ENCODE results near the gene ELOVL6.
"Not testable (repeated sequence)": the region's sequence is repeated elsewhere in the genome, so short reads cannot be mapped to it uniquely, and the experiment has no call there.

ELOVL6 gene

DNA sequence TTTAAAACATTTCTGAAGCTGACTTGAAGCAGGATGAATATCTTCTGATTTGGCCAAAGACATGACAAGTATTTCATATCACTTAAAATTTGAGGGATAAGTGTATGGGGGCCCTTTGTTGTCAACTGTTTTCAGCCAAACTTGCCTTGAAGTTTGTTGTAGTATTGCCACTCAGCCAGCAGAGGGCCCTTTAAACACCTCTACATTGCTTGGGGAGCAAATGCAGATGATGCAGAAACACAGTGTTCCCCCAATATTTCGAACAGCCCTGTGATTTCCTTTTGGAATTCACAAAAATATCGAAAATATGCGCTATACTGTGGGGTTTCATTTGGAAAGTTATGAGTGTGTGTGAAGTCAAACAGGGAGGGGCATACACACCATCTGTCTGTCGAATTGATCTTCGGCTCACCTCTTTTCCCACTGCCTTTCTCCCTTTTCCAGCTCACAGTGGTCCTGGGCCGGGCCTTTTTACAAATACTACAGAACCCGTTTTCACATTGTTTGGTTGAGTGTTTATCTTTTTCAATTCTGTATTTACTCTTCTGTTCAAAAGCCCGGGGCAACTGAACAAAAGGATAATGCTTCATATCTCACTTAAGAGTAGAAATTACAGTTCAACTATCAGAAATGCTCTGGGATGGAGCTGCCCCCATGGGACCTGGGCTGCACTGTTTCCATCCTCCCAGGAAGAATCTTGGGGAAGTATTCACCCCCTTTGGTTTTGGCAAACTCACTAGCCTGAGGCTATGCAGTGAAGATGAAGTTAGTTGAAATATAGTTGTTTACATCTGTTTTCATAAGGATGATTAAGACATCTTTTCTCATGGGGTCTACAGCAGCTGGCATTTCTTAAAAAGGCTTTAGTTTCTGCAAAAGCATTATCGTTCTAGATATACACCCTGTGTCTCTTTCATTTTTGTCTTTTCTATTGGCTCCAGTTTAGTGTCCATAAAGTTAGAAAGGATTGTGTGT, 148.2 kb downstream of the ELOVL6 start:
- Histone ChIP-seq H3K4me1 (ENCODE audit: control insufficient read depth in 1 of 2, insufficient read depth in 2 of 2, low read length in 2 of 2) (no peaks in the 10 kb centered on the region), H3K36me3 (ENCODE audit: control insufficient read depth in 1 of 2, insufficient read depth in 2 of 2, low read length in 2 of 2) (peaks cover 0 to 5% of the 10 kb centered on the region in 2 donors), H3K27me3 (ENCODE audit: low read depth, low read length) (no peaks in the 10 kb centered on the region), H3K27ac (ENCODE audit: low read length) (no peak overlapping the region), H3K9me3 (ENCODE audit: control insufficient read depth in 1 of 2, low read length in 2 of 2) (no peaks in the 10 kb centered on the region), H3K4me3 (ENCODE audit: low read depth in 1 of 2, low read length in 2 of 2) (no peak overlapping the region)

DNA sequence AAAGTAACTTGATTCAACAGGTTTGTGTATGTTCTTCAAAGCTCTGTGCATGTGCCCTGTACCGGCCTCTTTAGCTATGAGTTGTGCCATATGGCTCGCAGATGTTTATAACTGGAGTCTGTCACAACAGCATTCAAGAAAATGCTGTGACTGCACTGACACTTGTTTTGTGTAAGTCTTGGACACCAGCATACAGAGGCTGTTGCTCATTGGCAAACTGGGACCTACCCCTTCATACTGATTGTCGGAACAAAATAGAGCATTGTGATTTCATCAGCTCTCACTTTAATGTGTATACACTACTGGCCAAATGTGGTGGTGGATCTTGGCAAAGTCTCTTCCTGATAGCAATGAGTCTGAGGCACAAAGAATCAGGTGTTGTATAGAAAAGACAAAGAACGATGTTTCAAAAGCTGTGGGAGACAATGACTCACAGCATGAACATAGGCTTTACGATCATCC, 151.8 kb downstream of the ELOVL6 start:
- Histone ChIP-seq H3K4me3 (ENCODE audit: low read depth in 1 of 2, low read length in 2 of 2) (no peak overlapping the region), H3K4me1 (ENCODE audit: control insufficient read depth in 1 of 2, insufficient read depth in 2 of 2, low read length in 2 of 2) (no peaks in the 10 kb centered on the region), H3K27ac (ENCODE audit: low read length) (no peak overlapping the region)

DNA sequence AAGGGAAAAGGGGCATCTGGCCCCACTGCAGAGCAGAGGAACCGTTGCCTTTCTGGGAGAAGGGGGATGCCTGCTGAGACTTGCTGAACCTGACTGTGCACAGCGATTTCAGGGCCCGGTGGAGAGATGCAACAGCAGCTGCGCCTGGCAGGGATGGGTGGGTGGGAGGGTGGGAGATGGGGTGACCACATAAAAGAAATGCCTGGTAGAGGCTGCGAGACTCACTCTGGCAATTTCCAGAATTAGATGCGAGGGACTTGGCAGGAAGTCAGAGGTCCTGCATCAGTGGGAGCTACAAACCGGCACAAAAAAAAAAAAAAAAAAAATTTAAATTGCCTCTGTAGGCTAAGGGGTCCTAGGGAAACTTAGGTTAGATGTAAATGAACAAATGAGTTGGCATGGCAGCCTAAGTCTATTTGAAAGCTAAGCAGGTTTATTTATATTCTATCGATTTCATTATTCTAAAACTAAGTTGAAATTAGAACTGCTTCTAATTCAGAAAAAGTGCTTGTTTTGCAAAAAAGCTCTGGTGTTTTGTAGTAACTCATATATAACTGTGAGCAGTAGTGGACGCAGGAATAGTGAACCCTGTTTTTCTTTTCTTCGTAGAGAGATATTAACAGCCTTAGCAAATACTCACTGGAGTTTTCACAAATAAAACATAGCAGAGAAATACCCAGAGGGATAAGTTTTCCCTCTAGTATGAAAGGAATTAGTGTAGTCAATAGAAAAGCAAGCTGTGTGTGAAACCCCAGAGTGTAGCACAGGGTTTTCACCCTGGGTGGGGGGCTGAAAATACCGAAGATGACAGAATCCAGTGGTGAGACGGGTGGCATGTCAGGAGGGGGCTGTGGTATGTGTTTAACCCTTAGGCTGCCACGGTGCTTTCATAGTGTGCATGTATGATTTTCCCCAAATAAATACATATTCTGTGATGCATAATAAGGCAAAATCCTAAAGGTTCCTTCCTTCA, 155.6 kb downstream of the ELOVL6 start:
- Histone ChIP-seq H3K4me1 (ENCODE audit: control insufficient read depth in 1 of 2, insufficient read depth in 2 of 2, low read length in 2 of 2) (no peaks in the 10 kb centered on the region), H3K4me3 (ENCODE audit: low read depth in 1 of 2, low read length in 2 of 2) (no peak overlapping the region), H3K27ac (ENCODE audit: low read length) (no peak overlapping the region), H3K36me3 (ENCODE audit: control insufficient read depth in 1 of 2, insufficient read depth in 2 of 2, low read length in 2 of 2) (no peaks in the 10 kb centered on the region), H3K27me3 (ENCODE audit: low read depth, low read length) (no peaks in the 10 kb centered on the region), H3K9me3 (ENCODE audit: control insufficient read depth in 1 of 2, low read length in 2 of 2) (no peaks in the 10 kb centered on the region)

More for the DNA sequence above, 151.8 kb downstream of the ELOVL6 start:
- Histone ChIP-seq H3K27me3 (ENCODE audit: low read depth, low read length) (no peaks in the 10 kb centered on the region), H3K36me3 (ENCODE audit: control insufficient read depth in 1 of 2, insufficient read depth in 2 of 2, low read length in 2 of 2) (peaks cover 0 to 5% of the 10 kb centered on the region in 2 donors), H3K9me3 (ENCODE audit: control insufficient read depth in 1 of 2, low read length in 2 of 2) (no peaks in the 10 kb centered on the region)

DNA sequence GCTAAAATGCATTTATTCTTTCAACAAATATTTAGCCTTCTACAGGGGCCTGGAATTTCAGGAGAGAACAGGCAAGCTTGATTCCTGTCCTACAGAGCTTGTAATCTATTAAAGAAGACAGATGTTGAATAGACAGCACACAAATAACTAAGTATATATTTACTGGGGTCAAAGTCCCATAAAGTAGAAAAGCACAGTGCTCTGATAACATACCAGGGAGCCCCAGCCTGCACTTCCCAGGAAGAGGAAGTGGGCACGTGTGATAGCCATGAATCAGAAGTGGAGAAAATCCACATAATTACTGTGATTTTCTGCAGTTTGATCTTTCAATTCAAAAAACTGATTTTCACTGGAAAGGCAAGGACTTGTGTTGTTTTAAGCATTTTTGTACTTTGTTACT, 156.7 kb downstream of the ELOVL6 start:
- no peaks in the 10 kb centered on the region for H3K27me3 ChIP-seq (ENCODE audit: low read depth, low read length)
- H3K36me3 ChIP-seq (ENCODE audit: control insufficient read depth in 1 of 2, insufficient read depth in 2 of 2, low read length in 2 of 2), result no peaks in the 10 kb centered on the region
- H3K4me1 ChIP-seq (ENCODE audit: control insufficient read depth in 1 of 2, insufficient read depth in 2 of 2, low read length in 2 of 2), result no peaks in the 10 kb centered on the region
- H3K9me3 ChIP-seq (ENCODE audit: control insufficient read depth in 1 of 2, low read length in 2 of 2), result no peaks in the 10 kb centered on the region
- no peak overlapping the region for H3K4me3 ChIP-seq (ENCODE audit: low read depth in 1 of 2, low read length in 2 of 2)
- H3K27ac ChIP-seq (ENCODE audit: low read length), result no peak overlapping the region

DNA sequence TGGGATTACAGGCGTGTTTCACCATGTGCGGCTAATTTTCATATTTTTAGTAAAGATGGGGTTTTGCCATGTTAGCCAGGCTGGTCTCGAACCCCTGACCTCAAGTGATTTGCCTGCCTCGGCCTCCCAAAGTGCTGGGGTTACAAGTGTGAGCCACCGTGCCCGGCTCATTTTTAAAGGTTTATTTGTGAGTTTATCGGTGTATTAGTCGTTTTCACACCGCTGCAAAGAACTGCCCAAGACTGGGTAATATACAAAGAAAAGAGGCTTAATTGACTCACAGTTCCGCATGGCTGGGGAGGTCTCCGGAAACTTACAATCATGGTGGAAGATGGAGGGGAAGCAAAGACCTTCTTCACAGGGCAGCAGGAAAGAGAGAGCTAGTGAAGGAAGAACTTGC, 159.3 kb downstream of the ELOVL6 start:
- H3K9me3 ChIP-seq (ENCODE audit: control insufficient read depth in 1 of 2, low read length in 2 of 2), result not testable (repeated sequence)

DNA sequence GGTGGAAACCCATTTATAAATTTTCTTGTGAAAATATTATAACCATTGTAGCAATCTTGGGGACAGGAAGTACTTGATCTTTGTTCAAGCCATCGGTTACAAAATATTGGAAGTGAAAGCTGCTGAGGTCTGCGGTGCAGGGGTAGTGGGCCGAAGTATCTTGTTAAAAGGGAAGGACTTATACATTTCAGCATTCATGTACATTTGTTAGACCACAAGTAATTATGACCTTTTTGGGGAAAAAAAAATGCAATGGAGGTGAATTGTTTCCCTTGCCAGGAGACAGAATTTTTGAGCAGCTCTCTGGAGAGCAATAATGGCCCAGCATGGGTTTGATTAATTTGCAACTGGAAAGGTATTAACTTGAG, 164.4 kb downstream of the ELOVL6 start:
- H3K36me3 ChIP-seq (ENCODE audit: control insufficient read depth in 1 of 2, insufficient read depth in 2 of 2, low read length in 2 of 2), result no peaks in the 10 kb centered on the region
- no peak overlapping the region for H3K27ac ChIP-seq (ENCODE audit: low read length)
- H3K4me1 ChIP-seq (ENCODE audit: control insufficient read depth in 1 of 2, insufficient read depth in 2 of 2, low read length in 2 of 2), result no peaks in the 10 kb centered on the region
- no peak overlapping the region for H3K4me3 ChIP-seq (ENCODE audit: low read depth in 1 of 2, low read length in 2 of 2)
- H3K27me3 ChIP-seq (ENCODE audit: low read depth, low read length), result no peaks in the 10 kb centered on the region
- H3K9me3 ChIP-seq (ENCODE audit: control insufficient read depth in 1 of 2, low read length in 2 of 2), result no peaks in the 10 kb centered on the region

More for the DNA sequence above, 159.3 kb downstream of the ELOVL6 start:
- H3K4me3 ChIP-seq (ENCODE audit: low read depth in 1 of 2, low read length in 2 of 2); H3K27ac ChIP-seq (ENCODE audit: low read length); H3K36me3 ChIP-seq (ENCODE audit: control insufficient read depth in 1 of 2, insufficient read depth in 2 of 2, low read length in 2 of 2); H3K27me3 ChIP-seq (ENCODE audit: low read depth, low read length); H3K4me1 ChIP-seq (ENCODE audit: control insufficient read depth in 1 of 2, insufficient read depth in 2 of 2, low read length in 2 of 2): not testable (repeated sequence)

DNA sequence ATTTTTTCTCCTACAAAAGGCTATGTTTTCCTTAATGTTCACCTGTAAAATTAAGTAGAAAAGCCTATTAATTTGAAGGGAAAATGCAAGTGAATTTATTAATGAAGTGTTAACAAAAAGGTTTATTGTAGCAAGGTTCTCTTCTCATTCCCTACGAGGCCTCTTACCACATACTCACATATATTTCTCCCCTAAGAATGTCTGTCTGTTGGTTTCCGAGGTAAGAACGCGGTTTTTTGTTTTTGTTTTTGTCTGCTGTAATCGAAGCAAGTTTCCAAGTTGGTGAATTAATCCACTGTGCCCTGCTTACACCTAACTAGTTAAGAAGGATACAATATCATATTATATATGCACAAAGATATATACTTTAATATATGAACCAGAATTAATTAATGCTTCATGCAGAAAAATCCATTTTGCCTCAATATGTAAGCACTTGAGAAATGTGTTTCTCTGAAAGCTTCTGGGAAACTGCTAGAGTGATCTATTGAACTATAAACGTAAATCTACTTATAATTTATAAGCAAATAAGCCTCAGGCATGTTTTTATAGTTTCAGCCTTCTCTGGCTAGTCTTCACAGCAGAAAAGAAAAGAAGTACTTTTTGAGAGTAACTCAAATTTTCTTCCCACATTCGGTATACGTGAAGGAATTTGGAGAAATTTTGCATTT, 164.9 kb downstream of the ELOVL6 start:
- no peak overlapping the region for H3K27ac ChIP-seq (ENCODE audit: low read length)
- H3K4me1 ChIP-seq (ENCODE audit: control insufficient read depth in 1 of 2, insufficient read depth in 2 of 2, low read length in 2 of 2), result no peaks in the 10 kb centered on the region
- no peaks in the 10 kb centered on the region for H3K9me3 ChIP-seq (ENCODE audit: control insufficient read depth in 1 of 2, low read length in 2 of 2)
- no peaks in the 10 kb centered on the region for H3K36me3 ChIP-seq (ENCODE audit: control insufficient read depth in 1 of 2, insufficient read depth in 2 of 2, low read length in 2 of 2)
- no peaks in the 10 kb centered on the region for H3K27me3 ChIP-seq (ENCODE audit: low read depth, low read length)
- H3K4me3 ChIP-seq (ENCODE audit: low read depth in 1 of 2, low read length in 2 of 2), result no peak overlapping the region

DNA sequence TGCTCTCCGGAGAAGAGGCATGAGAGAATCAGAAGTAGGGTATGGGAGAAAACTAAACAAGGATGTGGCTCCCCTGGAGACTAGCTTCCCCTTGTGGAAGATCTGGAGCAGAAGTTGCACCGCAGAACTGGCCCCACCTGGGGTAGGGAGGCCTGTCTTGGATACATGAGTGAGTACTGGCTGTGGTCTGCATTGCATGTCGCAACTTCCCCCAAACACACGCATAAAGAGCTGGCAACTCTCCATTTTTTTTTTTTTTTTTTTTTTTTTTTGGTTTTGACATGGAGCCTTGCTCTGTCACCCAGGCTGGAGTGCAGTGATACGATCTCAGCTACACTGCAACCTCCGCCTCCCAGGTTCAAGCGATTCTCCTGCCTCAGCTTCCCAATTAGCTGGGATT, 165.8 kb downstream of the ELOVL6 start:
- Histone ChIP-seq H3K27ac (ENCODE audit: low read length) (no peak overlapping the region), H3K4me3 (ENCODE audit: low read depth in 1 of 2, low read length in 2 of 2) (no peak overlapping the region), H3K36me3 (ENCODE audit: control insufficient read depth in 1 of 2, insufficient read depth in 2 of 2, low read length in 2 of 2) (no peaks in the 10 kb centered on the region), H3K4me1 (ENCODE audit: control insufficient read depth in 1 of 2, insufficient read depth in 2 of 2, low read length in 2 of 2) (no peaks in the 10 kb centered on the region), H3K9me3 (ENCODE audit: control insufficient read depth in 1 of 2, low read length in 2 of 2) (no peaks in the 10 kb centered on the region), H3K27me3 (ENCODE audit: low read depth, low read length) (no peaks in the 10 kb centered on the region)

DNA sequence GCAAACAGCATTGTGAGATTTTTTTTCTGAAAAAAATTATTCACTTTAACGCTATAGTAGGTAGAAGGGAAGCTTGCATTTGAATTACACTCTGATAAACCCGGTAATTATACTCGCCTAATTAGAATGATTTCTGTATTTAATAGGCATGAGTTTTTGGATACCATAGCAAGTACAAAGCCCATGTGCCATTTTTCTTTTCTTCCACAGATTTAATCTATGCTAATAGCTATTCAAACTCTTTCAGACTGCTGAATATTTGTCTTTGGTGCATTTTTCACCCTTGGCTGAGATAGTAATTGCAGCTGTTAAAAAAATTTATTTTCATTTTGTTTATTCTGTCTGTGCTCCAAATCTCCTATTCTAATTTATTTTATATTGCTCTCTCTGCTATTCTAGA, 172.7 kb downstream of the ELOVL6 start:
- H3K4me3 ChIP-seq (ENCODE audit: low read depth in 1 of 2, low read length in 2 of 2), result no peak overlapping the region
- no peaks in the 10 kb centered on the region for H3K9me3 ChIP-seq (ENCODE audit: control insufficient read depth in 1 of 2, low read length in 2 of 2)
- no peaks in the 10 kb centered on the region for H3K36me3 ChIP-seq (ENCODE audit: control insufficient read depth in 1 of 2, insufficient read depth in 2 of 2, low read length in 2 of 2)
- no peak overlapping the region for H3K27ac ChIP-seq (ENCODE audit: low read length)
- H3K4me1 ChIP-seq (ENCODE audit: control insufficient read depth in 1 of 2, insufficient read depth in 2 of 2, low read length in 2 of 2), result no peaks in the 10 kb centered on the region
- H3K27me3 ChIP-seq (ENCODE audit: low read depth, low read length), result no peaks in the 10 kb centered on the region

DNA sequence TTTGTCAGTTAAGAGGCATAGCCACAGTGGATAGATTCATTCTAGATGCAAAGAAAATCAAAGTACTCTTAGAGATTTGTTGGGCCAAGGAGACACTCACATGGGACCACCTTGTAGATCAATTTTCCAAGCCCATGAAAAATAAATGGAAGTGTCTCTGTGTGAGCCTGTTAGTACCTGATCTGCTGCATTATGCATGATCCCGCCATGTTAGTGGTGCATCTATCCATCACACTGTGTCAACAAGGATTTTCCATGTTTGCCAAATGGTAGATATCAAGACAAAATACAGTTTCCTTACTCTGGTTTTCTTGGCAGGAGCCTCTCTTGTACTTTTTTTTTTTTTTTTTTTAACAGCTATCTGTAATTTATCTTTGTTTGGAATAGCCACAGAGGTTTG, 173.4 kb downstream of the ELOVL6 start:
- Histone ChIP-seq H3K4me3 (ENCODE audit: low read depth in 1 of 2, low read length in 2 of 2) (no peak overlapping the region), H3K27me3 (ENCODE audit: low read depth, low read length) (no peaks in the 10 kb centered on the region), H3K9me3 (ENCODE audit: control insufficient read depth in 1 of 2, low read length in 2 of 2) (no peaks in the 10 kb centered on the region), H3K36me3 (ENCODE audit: control insufficient read depth in 1 of 2, insufficient read depth in 2 of 2, low read length in 2 of 2) (no peaks in the 10 kb centered on the region), H3K27ac (ENCODE audit: low read length) (no peak overlapping the region), H3K4me1 (ENCODE audit: control insufficient read depth in 1 of 2, insufficient read depth in 2 of 2, low read length in 2 of 2) (no peaks in the 10 kb centered on the region)

DNA sequence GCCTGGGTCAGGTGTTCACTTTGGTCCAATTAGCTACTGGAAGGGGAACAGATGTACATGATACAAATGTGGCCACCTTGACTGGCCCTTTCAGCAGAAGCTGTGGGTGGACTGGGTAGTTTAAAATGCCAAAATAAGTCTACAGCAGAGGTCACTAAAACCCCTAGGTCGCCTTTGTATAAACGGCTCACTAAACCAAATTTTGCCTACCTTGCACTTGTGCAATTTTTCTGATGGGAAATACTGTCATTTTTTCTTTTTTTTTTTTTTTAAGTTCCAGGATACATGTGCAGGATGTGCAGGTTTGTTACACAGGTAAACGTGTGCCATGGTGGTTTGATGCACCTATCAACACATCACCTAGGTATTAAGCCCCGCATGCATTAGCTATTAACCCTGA, 176.0 kb downstream of the ELOVL6 start:
- H3K4me1 ChIP-seq (ENCODE audit: control insufficient read depth in 1 of 2, insufficient read depth in 2 of 2, low read length in 2 of 2), result no peaks in the 10 kb centered on the region
- H3K4me3 ChIP-seq (ENCODE audit: low read depth in 1 of 2, low read length in 2 of 2), result no peak overlapping the region
- H3K9me3 ChIP-seq (ENCODE audit: control insufficient read depth in 1 of 2, low read length in 2 of 2), result no peaks in the 10 kb centered on the region
- H3K27ac ChIP-seq (ENCODE audit: low read length), result no peak overlapping the region
- H3K27me3 ChIP-seq (ENCODE audit: low read depth, low read length), result no peaks in the 10 kb centered on the region
- H3K36me3 ChIP-seq (ENCODE audit: control insufficient read depth in 1 of 2, insufficient read depth in 2 of 2, low read length in 2 of 2), result no peaks in the 10 kb centered on the region
